ENCODE data around the gene VBP1.

The VBP1 gene

DNA sequence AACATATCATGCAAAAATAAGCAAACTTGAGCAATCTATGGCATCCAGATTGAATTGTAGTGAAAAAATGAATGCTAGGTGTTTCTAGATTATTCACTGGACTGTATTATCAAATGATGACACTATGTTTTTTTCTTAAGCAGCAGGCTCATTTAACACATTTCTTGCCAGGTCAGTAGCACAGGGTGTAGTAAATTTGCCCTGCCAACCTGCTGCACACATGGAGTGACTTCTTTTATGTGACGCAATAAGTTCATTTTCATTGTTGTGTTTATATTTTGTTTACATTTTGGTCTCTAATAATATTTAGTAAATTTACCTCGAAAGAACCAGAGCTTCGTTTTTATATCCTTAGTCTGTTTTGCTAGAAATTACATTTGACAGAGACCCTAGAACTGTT lies 9.5 kb downstream of the VBP1 start:
- H3K36me3 ChIP-seq (replicated peaks), result no peaks in the 10 kb centered on the region
- TF ChIP-seq, protein P1, sequence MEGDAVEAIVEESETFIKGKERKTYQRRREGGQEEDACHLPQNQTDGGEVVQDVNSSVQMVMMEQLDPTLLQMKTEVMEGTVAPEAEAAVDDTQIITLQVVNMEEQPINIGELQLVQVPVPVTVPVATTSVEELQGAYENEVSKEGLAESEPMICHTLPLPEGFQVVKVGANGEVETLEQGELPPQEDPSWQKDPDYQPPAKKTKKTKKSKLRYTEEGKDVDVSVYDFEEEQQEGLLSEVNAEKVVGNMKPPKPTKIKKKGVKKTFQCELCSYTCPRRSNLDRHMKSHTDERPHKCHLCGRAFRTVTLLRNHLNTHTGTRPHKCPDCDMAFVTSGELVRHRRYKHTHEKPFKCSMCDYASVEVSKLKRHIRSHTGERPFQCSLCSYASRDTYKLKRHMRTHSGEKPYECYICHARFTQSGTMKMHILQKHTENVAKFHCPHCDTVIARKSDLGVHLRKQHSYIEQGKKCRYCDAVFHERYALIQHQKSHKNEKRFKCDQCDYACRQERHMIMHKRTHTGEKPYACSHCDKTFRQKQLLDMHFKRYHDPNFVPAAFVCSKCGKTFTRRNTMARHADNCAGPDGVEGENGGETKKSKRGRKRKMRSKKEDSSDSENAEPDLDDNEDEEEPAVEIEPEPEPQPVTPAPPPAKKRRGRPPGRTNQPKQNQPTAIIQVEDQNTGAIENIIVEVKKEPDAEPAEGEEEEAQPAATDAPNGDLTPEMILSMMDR (IDR thresholded peaks at IDR 0.05; ENCODE audit: low read depth, low read length, missing control alignments), result no peak
- no peak overlapping the region for H3K4me3 ChIP-seq (ENCODE audit: low read depth, low read length)
- H3K27ac ChIP-seq, result no peak overlapping the region
- in situ Hi-C loops (cut with HindIII; ENCODE audit: low pct_ligation_motif_present, low sequenced_read_pairs), result no loop called here
- DNase-seq, result no peak
- H3K27me3 ChIP-seq (replicated peaks), result no peaks in the 10 kb centered on the region

DNA sequence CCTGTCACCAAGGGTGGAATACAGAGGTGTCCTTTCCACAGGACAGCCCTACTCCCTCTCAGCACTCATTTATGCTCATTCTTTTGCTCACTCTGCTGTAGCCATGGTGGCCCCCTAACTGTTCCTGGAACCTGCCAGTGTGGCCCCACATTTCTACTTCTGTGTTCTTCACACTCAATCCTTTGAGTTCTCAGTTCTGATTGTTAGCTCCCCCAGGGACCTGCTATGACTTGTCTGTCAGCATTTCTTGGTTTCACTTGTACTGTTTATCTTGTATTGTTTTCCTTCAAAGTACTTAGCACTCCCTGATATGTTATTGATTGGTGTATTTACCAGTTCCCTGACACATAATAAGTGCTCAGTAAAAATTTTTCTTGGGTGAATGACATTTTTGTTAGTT lies 14.9 kb downstream of the VBP1 start:
- Histone ChIP-seq H3K27ac (no peak overlapping the region), H3K4me3 (ENCODE audit: low read depth, low read length) (no peak overlapping the region), H3K36me3 (replicated peaks) (no peaks in the 10 kb centered on the region), H3K27me3 (replicated peaks) (no peaks in the 10 kb centered on the region)
- in situ Hi-C loops (cut with HindIII; ENCODE audit: low pct_ligation_motif_present, low sequenced_read_pairs), result no loop called here
- no peak for DNase-seq
- TF ChIP-seq, protein P1 (IDR thresholded peaks at IDR 0.05; ENCODE audit: low read depth, low read length, missing control alignments), result no peak

DNA sequence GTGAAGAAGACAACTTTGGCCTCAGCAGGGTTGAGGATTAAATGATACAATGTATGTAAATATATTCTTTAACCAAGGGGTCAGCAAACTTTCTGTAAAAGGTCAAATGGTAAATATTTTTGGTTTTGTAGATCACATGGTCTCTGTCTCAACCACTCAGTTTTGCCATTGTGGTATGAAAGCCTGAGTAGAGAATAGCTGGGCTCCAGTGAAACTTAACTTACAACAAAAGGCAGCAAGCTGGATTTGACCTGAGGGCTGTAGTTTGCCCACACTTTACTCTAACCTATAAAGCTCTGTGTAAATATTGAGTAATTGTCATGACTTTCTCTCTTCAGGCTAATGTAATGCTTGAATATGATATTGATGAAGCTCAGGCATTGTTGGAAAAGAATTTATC lies 19.6 kb downstream of the VBP1 start:
- Histone ChIP-seq H3K4me3 (ENCODE audit: low read depth, low read length) (no peak overlapping the region), H3K27ac (no peak overlapping the region), H3K27me3 (replicated peaks) (no peaks in the 10 kb centered on the region), H3K36me3 (replicated peaks) (peaks cover 3% of the 10 kb centered on the region)
- TF ChIP-seq, protein P1 (IDR thresholded peaks at IDR 0.05; ENCODE audit: low read depth, low read length, missing control alignments), result no peak
- in situ Hi-C loops (cut with HindIII; ENCODE audit: low pct_ligation_motif_present, low sequenced_read_pairs), result no loop called here
- DNase-seq, result no peak

DNA sequence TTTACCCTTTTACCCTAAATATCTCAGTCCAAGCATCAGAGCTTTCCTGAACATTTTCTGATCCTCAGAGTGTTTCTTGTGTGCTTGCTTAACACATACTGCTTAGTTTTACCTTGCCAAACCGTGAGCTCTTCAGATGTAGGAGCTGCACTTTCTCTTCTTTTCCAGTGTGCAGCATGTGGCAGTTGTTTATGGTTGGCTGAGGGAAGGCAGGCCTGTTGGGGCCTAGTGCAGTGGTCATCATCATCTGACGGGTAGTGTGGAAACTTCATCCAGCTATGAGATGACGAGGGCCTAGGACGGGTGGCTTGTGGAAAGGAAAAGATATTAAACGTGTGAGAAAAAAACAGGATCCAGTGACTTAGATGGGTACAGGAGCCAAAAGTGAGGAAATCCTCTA lies 21.5 kb downstream of the VBP1 start:
- Histone ChIP-seq H3K4me3 (ENCODE audit: low read depth, low read length) (no peak overlapping the region), H3K27ac (no peak overlapping the region), H3K36me3 (replicated peaks) (peaks cover 3% of the 10 kb centered on the region), H3K27me3 (replicated peaks) (no peaks in the 10 kb centered on the region)
- in situ Hi-C loops (cut with HindIII; ENCODE audit: low pct_ligation_motif_present, low sequenced_read_pairs), result no loop called here
- no peak for DNase-seq
- TF ChIP-seq, protein P1 (IDR thresholded peaks at IDR 0.05; ENCODE audit: low read depth, low read length, missing control alignments), result no peak

DNA sequence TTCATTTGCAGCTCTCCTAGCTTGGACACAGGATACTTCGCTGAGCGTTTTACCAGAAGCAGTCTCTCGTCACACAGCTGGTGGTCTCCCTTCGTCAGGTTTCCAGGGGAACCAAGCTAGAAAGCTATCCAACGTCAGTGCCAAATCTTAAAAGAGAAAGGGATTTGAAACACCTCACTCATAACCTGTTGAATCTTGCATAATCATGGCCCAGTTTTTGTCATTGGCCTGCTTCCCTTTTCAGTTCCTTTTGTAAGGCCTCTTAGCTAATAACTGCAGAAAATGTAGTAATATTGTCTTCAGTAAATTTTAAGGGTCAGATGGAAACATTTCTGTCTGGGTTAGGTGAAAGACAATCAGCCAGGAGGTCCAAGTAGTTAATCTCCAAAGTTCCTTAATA lies 26.0 kb downstream of the VBP1 start:
- TF ChIP-seq, protein P1 (IDR thresholded peaks at IDR 0.05; ENCODE audit: low read depth, low read length, missing control alignments), result no peak
- in situ Hi-C loops (cut with HindIII; ENCODE audit: low pct_ligation_motif_present, low sequenced_read_pairs), result no loop called here
- DNase-seq, result no peak
- no peaks in the 10 kb centered on the region for H3K27me3 ChIP-seq (replicated peaks)
- peaks cover 3% of the 10 kb centered on the region for H3K36me3 ChIP-seq (replicated peaks)
- no peak overlapping the region for H3K27ac ChIP-seq
- no peak overlapping the region for H3K4me3 ChIP-seq (ENCODE audit: low read depth, low read length)

DNA sequence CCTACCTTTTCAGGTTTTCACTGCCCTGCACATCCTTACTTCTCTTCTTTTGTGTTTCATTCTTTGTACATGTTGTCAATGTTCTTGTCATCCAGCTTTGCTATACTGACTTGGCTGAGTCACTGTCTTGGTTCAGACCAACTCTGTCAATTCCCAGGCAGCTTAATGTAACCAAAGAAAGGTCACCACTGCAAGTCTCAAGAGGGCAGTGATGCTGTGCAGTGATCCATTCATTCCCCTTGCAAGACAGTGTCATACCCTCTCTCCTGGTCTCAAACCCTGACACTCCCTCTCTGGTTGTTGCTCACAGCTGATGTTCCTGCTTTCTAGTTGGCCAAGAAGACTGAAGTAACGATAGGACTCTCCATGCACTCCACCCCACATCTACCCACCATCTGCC lies 30.5 kb downstream of the VBP1 start:
- in situ Hi-C loops (cut with HindIII; ENCODE audit: low pct_ligation_motif_present, low sequenced_read_pairs), result no loop called here
- TF ChIP-seq, protein P1 (IDR thresholded peaks at IDR 0.05; ENCODE audit: low read depth, low read length, missing control alignments), result no peak
- Histone ChIP-seq H3K4me3 (ENCODE audit: low read depth, low read length) (no peak overlapping the region), H3K27ac (no peak overlapping the region), H3K36me3 (replicated peaks) (no peaks in the 10 kb centered on the region), H3K27me3 (replicated peaks) (no peaks in the 10 kb centered on the region)
- DNase-seq, result no peak

Measured in brain microvascular endothelial cell (primary cell).